ENCODE results near the gene ADRM1.

ADRM1 gene

GRCh38 chr20:62309198-62309944, 6.6 kb downstream of the ADRM1 start:
- no peak overlapping the region for H3K27ac ChIP-seq (ENCODE audit: low read depth, low read length, poor library complexity, severe bottlenecking)

GRCh38 chr20:62309947-62310756, 7.4 kb downstream of the ADRM1 start:
- H3K36me3 ChIP-seq (ENCODE audit: insufficient read depth, low read length): peaks cover 41% of the 10 kb centered on the region
- TF ChIP-seq CTCF (IDR thresholded peaks at IDR 0.05; ENCODE audit: low read length) (no peak), EZH2 (IDR thresholded peaks at IDR 0.05; ENCODE audit: borderline replicate concordance, low read length) (no peak)

More at GRCh38 chr20:62309198-62309944, 6.6 kb downstream of the ADRM1 start:
- Histone ChIP-seq H2AFZ (ENCODE audit: low read length) (no peak overlapping the region), H3K36me3 (ENCODE audit: insufficient read depth, low read length) (peaks cover 49% of the 10 kb centered on the region), H3K9ac (ENCODE audit: low read length) (no peak overlapping the region), H3K9me2 (ENCODE audit: low read depth, low read length) (no peaks in the 10 kb centered on the region), H3K4me1 (ENCODE audit: insufficient read depth, low read length, severe bottlenecking) (peaks cover 13% of the 10 kb centered on the region), H3F3A (ENCODE audit: insufficient read depth, low read length) (no peaks in the 10 kb centered on the region; the same call in 1 of the 2 replicates), H3K9me3 (ENCODE audit: low read length) (no peaks in the 10 kb centered on the region), H3K4me3 (ENCODE audit: low read depth, low read length, poor library complexity, severe bottlenecking) (no peak overlapping the region), H3K4me2 (ENCODE audit: low read length) (no peak overlapping the region), H3K79me2 (ENCODE audit: insufficient read depth, low read length) (peaks cover 12% of the 10 kb centered on the region), H4K20me1 (ENCODE audit: insufficient read depth, low read length) (no peaks in the 10 kb centered on the region), H3K27me3 (ENCODE audit: insufficient read depth, low read length) (no peaks in the 10 kb centered on the region)
- TF ChIP-seq EZH2 (IDR thresholded peaks at IDR 0.05; ENCODE audit: borderline replicate concordance, low read length) (no peak), CTCF (IDR thresholded peaks at IDR 0.05; ENCODE audit: low read length) (no peak)

GRCh38 chr20:62310757-62311121, 7.9 kb downstream of the ADRM1 start:
- Histone ChIP-seq H3K9me2 (ENCODE audit: low read depth, low read length) (no peaks in the 10 kb centered on the region), H3F3A (ENCODE audit: insufficient read depth, low read length) (no peaks in the 10 kb centered on the region; the same call in 1 of the 2 replicates), H3K4me1 (ENCODE audit: insufficient read depth, low read length, severe bottlenecking) (no peaks in the 10 kb centered on the region), H3K36me3 (ENCODE audit: insufficient read depth, low read length) (peaks cover 36% of the 10 kb centered on the region), H3K79me2 (ENCODE audit: insufficient read depth, low read length) (no peaks in the 10 kb centered on the region), H3K4me2 (ENCODE audit: low read length) (no peak overlapping the region), H3K4me3 (ENCODE audit: low read depth, low read length, poor library complexity, severe bottlenecking) (no peak overlapping the region), H3K9me3 (ENCODE audit: low read length) (no peaks in the 10 kb centered on the region), H3K9ac (ENCODE audit: low read length) (no peak overlapping the region), H3K27ac (ENCODE audit: low read depth, low read length, poor library complexity, severe bottlenecking) (no peak overlapping the region), H3K27me3 (ENCODE audit: insufficient read depth, low read length) (no peaks in the 10 kb centered on the region), H2AFZ (ENCODE audit: low read length) (no peak overlapping the region), H4K20me1 (ENCODE audit: insufficient read depth, low read length) (no peaks in the 10 kb centered on the region)
- TF ChIP-seq CTCF (IDR thresholded peaks at IDR 0.05; ENCODE audit: low read length): no peak
- no peak for TF ChIP-seq EZH2 (IDR thresholded peaks at IDR 0.05; ENCODE audit: borderline replicate concordance, low read length)

More at GRCh38 chr20:62309947-62310756, 7.4 kb downstream of the ADRM1 start:
- Histone ChIP-seq H3K4me1 (ENCODE audit: insufficient read depth, low read length, severe bottlenecking) (peaks cover 5% of the 10 kb centered on the region), H3K4me3 (ENCODE audit: low read depth, low read length, poor library complexity, severe bottlenecking) (no peak overlapping the region), H3K27ac (ENCODE audit: low read depth, low read length, poor library complexity, severe bottlenecking) (no peak overlapping the region), H3K9ac (ENCODE audit: low read length) (no peak overlapping the region), H3K79me2 (ENCODE audit: insufficient read depth, low read length) (peaks cover 4% of the 10 kb centered on the region), H3K4me2 (ENCODE audit: low read length) (no peak overlapping the region), H2AFZ (ENCODE audit: low read length) (no peak overlapping the region), H3K9me2 (ENCODE audit: low read depth, low read length) (no peaks in the 10 kb centered on the region), H3K9me3 (ENCODE audit: low read length) (no peaks in the 10 kb centered on the region), H3F3A (ENCODE audit: insufficient read depth, low read length) (no peaks in the 10 kb centered on the region; the same call in 1 of the 2 replicates), H4K20me1 (ENCODE audit: insufficient read depth, low read length) (no peaks in the 10 kb centered on the region), H3K27me3 (ENCODE audit: insufficient read depth, low read length) (no peaks in the 10 kb centered on the region)
